ENCODE measurements around the gene DPPA3. TPM values are rescaled to one million over a fixed set of nuclear protein-coding genes. Genes with fewer than 3 reads are reported as not detected.
A peak's percentile ranks its signal among the peaks of the same experiment; 100 is the strongest.
"Not testable (repeated sequence)": the region's sequence is repeated elsewhere in the genome, so short reads cannot be mapped to it uniquely, and the experiment has no call there.

Gene DPPA3
- total RNA-seq, 1 donor from 2014 or later = not detected

GRCh38 chr12:7677432-7677888 is 33.8 kb upstream of the DPPA3 start:
- H3K27me3 Mint-ChIP-seq (ENCODE audit: low read depth); H3K4me3 Mint-ChIP-seq; DNase-seq (ENCODE audit: low spot score in 2 of 2, unreplicated experiment in 2 of 2); H3K9me3 Mint-ChIP-seq; H3K36me3 Mint-ChIP-seq: not testable (repeated sequence)
- Mint-ChIP-seq H3K4me1 (peaks cover 16% of the 10 kb centered on the region), H3K27ac (peak overlapping the region; percentile 44)
- TF ChIP-seq CTCF (IDR thresholded peaks at IDR 0.05; ENCODE audit: unreplicated experiment) = peak; percentile 38

- DNase-seq (ENCODE audit: low spot score in 2 of 2, unreplicated experiment in 2 of 2) = no peak
- TF ChIP-seq CTCF (IDR thresholded peaks at IDR 0.05; ENCODE audit: unreplicated experiment) = no peak
- Mint-ChIP-seq H3K9me3 (no peaks in the 10 kb centered on the region), H3K4me3 (no peak overlapping the region), H3K27me3 (ENCODE audit: low read depth) (no peaks in the 10 kb centered on the region), H3K27ac (no peak overlapping the region), H3K4me1 (peaks cover 16% of the 10 kb centered on the region), H3K36me3 (no peaks in the 10 kb centered on the region)
These were observed 32.5 kb upstream of the DPPA3 start for GRCh38 chr12:7678744-7679143.

- Mint-ChIP-seq H3K27ac (no peak overlapping the region), H3K9me3 (no peaks in the 10 kb centered on the region), H3K4me1 (peaks cover 16% of the 10 kb centered on the region), H3K4me3 (no peak overlapping the region), H3K36me3 (no peaks in the 10 kb centered on the region), H3K27me3 (ENCODE audit: low read depth) (no peaks in the 10 kb centered on the region)
- TF ChIP-seq CTCF (IDR thresholded peaks at IDR 0.05; ENCODE audit: unreplicated experiment) = no peak
- DNase-seq (ENCODE audit: low spot score in 2 of 2, unreplicated experiment in 2 of 2) = no peak
These were observed 31.8 kb upstream of the DPPA3 start for GRCh38 chr12:7679251-7680045.

- Mint-ChIP-seq H3K27ac (no peak overlapping the region), H3K9me3 (peaks cover 4% of the 10 kb centered on the region), H3K4me1 (peaks cover 16% of the 10 kb centered on the region), H3K36me3 (no peaks in the 10 kb centered on the region), H3K4me3 (no peak overlapping the region), H3K27me3 (ENCODE audit: low read depth) (no peaks in the 10 kb centered on the region)
- DNase-seq (ENCODE audit: low spot score in 2 of 2, unreplicated experiment in 2 of 2) = no peak
- TF ChIP-seq CTCF (IDR thresholded peaks at IDR 0.05; ENCODE audit: unreplicated experiment) = no peak
These were observed 29.7 kb upstream of the DPPA3 start for GRCh38 chr12:7681535-7681934.

- no peaks in the 10 kb centered on the region for H3K9me3 Mint-ChIP-seq
- no peak overlapping the region for H3K4me3 Mint-ChIP-seq
- H3K27ac Mint-ChIP-seq = no peak overlapping the region
- TF ChIP-seq CTCF (IDR thresholded peaks at IDR 0.05; ENCODE audit: unreplicated experiment) = no peak
- no peak for DNase-seq (ENCODE audit: low spot score in 2 of 2, unreplicated experiment in 2 of 2)
- H3K4me1 Mint-ChIP-seq = peaks cover 11% of the 10 kb centered on the region
- no peaks in the 10 kb centered on the region for H3K36me3 Mint-ChIP-seq
- peaks cover 2% of the 10 kb centered on the region for H3K27me3 Mint-ChIP-seq (ENCODE audit: low read depth)
These were observed 17.4 kb upstream of the DPPA3 start for GRCh38 chr12:7693793-7694192.

All from mesothelial cell of epicardium (in vitro differentiated cells).